ENCODE measurements around the gene PDK2. TPM values are rescaled to one million over a fixed set of nuclear protein-coding genes. Genes with fewer than 3 reads are reported as not detected.

Gene PDK2
- polyA plus RNA-seq, 1 donor, result 131 TPM

- no peak for DNase-seq
Measured at GRCh38 chr17:50135316-50136095, 40.4 kb downstream of the PDK2 start.

- DNase-seq, result no peak
Measured at GRCh38 chr17:50136096-50136687, 41.0 kb downstream of the PDK2 start.

DNA sequence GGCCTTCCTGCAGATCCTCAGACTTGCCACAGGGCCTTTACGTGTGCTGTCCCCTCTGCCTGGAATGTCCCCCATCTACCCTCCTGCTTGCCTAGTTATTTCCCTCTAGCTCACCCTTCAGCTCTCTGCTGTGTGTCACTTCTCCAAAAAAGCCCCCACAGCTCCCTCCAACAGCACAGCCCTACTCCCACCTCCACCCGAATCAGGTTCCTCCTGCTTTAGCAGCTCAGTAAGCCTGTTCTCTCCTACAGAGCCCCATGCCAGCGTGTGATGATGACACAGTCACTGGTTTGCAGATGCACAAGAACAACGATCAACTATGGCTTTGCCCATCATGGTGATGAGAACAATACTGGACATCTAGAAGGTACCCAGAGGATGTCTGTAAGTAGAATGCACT, 41.9 kb downstream of the PDK2 start:
- DNase-seq, result no peak

DNA sequence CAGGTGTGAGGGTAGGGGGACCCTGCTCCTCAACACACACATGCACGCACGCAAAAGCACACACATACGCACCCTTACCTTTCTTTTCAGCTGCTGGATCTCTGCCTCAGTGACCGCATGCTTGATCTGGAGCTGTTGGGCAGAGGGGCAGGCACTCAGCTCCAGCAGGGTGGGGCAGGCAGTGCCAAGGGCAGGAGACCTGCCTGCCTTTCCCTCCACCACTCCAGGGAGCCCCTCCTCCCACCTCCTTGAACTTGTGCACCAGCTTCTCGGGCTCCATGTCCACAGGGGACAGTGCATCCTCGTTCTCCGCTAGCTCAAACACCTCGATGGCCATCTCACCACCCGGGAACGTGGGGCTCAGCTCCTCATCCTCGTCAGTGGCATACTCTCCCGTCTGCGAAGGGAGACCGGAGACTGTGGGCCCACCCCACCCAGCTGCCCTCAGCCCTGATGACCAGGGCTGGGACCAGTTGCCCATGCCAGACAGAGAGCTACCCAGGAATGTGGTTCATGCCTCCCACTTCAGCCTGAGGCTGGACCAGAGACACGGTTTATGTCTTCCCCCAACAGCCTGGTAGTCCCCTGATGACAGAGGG, 44.1 kb downstream of the PDK2 start:
- no peak for DNase-seq

DNA sequence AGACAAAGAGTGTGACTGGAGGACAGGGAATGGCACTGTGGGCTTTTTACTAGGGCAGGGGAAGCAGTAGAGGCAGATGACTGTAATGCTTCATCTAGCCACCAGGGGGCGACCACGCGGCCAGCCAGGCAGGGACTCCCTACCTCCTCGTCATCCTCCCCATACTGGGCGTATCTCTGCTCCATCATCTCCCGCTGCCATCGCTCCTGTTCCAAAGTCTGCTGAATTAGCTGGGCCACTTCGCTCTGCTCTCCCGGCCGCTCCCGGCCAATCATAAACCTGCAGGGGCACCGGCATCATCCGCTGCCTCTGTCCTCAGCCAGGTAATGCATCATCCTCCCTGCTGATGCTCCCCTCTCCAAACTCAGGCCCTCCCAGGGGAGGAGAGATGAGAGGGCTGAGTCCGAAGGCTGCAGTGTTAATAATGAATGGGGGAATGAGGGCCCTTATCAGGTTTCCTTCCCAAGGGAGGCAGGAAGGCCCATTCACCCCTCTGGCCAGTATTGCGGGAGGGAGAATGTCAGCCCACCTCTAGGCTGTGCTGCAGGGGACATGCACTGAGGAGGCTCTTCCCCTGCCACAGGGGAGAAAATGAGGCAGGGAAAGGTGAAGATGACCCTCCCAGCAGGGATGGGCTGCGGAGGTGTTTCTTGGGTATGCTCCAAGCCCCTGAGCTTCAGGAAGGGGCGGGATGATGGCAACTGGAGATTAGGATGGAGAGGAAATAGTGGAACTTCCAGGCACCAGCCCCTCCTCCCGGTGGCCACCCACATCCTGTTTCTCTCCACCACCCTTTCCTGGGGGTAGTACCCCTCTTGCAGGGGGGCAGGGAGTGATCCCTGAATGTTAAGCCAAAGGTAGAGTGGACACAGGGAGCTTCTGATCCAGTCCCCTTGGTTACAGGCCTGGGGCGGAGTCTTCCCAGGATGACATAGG, 45.1 kb downstream of the PDK2 start:
- no peak for DNase-seq

- DNase-seq, result no peak
Measured at GRCh38 chr17:50141026-50141744, 46.0 kb downstream of the PDK2 start.

- DNase-seq, result no peak
Measured at GRCh38 chr17:50141745-50142110, 46.6 kb downstream of the PDK2 start.

DNA sequence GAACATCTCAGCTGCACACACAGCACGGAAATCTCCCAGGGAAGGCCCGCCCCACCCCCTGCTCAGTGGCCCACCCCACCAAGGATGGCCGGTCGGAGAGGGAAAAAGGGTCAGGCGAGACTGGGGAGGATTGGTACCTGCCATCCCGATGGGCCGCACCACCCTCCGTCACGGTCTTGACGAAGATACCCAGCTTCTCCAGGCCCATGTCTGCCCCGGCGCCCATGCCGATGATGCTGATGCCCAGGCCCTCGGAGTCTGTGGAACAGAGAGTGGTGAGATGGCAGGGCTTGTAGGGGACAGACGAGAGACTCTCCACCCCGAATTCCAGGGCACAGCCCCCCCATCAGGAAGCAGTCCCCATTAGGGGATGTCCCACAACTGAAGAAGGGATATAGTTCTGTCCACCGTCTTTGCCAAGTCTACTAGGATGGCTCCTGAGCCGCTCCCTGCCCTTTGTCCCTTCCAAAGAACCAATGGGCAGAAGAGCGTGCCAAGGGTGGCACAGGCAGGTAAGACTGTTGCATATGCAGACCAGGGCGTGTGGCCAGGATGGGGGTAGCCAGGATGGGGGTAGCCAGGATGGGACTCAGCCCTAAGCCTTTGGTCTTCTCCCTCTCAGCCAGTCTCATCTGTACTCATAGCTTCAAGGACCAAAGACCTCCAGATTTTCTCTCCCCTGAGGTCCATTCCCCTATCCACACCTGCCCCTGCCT, 48.5 kb downstream of the PDK2 start:
- no peak for DNase-seq

GRCh38 chr17:50144355-50144754, 49.2 kb downstream of the PDK2 start:
- no peak for DNase-seq

- no peak for DNase-seq
Measured at GRCh38 chr17:50144845-50145531, 49.8 kb downstream of the PDK2 start.

GRCh38 chr17:50145532-50146229, 50.5 kb downstream of the PDK2 start:
- DNase-seq, result no peak

DNA sequence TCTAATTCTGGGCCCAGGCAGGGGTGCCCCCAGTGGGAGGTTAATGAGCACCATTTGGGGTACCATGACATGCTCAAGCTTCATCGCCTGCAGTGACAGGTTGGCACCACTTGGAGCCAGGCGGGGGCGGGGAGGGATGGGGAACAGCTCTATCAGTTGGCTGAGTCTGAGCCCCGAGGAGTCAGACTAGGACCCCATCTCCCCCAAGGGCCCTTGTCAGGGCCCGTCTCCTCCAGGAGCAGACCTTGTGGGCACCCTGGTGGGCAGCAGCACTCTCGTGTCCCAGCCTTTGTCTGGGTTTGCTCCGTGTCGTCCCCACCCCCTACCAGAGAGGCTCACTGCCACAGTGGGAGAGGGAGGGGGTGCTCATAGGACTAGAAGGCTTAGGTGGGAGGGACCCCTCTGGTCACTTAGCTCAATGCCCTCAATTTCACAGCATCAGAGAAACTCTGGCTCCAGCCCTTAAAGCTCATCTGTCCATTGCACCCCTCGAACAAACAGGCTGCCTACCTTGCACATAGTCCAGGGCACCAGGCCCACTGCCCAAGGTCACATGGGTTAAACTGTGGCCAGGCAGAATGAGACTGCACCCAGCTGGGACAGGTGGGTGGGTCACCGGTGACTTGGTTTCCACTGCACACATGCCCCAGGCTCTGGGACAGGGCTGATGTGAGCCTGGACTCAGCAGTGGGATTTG, 51.2 kb downstream of the PDK2 start:
- DNase-seq, result no peak

DNA sequence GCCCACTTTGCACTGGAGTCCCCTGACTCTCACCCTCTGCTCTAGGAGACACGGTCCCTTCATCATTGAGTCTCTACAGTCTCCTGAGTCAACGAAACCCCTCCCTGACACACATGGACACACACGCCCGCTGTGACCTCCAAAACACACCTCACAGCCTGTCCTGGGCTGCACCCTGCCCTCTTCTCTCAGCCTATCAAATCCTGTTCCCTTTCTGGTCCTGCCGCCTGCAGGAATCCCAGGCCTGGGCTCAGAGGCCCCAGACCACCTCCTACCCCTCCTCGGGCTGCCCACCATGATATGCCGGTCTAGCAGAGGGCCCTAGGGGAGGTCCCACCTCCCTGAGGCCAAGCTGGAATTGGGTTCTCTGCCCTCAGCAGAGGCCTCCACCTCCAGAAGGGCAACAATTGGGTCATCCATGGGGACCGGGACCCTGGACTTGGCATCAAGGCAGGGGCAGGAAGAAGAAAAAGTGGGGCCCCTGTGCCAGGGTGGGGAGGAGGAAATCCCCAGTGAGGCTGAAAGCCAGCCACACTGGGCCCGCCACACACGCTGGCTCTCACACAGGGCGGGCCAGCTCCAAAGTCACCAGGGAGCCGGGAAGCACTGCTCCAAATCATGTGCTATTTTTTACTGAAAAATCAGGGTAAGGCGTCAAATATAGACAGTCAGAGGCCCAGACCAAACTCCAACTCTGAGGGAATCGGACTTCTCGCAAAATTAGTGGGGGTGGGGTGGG, 51.9 kb downstream of the PDK2 start:
- DNase-seq, result no peak

- no peak for DNase-seq
Measured at GRCh38 chr17:50147841-50148225, 52.7 kb downstream of the PDK2 start.

DNA sequence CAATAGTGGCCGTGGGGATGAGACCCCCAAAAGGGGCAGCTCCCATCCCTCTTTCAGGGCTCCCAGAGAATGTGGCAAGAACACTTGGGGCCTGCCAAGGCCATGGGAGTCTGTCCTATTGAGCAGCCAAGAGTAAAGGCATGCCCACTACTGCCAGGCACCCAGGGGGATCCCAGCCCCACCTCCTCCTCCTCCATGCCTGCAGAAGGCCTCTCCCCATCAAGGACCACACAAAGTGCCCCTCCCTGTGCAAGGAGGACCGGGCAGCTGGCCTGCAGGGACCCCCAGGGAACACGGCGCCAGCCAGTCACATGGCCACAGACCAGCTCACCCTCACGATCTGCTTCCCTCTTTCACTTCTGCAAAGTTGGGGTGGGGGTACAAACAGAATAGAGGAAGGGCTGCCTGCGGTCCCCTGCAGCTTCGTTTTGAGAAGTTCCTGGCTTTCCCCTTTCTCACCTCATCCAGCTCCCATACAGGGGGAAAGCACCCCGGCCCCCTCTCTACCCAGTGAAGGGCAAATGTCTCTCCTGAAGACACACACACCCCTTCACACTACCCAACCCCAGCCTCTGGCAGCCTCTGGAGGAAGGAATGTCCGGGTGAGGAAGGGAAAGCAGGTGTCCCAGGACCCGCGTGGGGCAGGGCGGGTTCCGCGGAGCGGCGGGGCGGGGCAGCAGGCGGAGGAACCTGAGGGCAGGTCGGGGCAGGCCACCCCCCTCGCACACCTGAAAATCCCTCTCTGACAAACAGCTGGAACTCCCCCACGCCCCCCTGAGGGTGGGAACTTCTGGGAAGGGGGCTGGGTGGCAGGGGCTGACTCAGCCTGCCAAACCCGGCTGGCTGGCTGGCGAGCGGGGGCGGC, 53.3 kb downstream of the PDK2 start:
- DNase-seq, result no peak

DNA sequence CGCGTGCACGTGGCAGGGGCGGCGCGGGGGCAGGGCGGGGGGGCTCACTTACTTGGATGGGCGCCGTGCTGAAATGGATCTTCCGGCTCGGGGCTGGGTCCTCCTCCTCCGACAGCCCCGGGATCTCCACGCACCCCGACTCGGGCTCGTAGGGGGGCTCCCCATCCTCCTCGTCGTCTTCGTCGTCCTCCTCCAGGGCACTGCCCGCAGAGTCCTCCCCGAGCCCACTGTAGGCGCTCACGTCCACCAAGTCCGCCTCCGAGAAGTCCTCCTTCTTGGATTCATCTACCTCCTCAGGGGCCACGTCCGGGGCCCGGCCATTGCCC, 53.9 kb downstream of the PDK2 start:
- no peak for DNase-seq
